Neuron (in vitro differentiated cells): ENCODE results near the gene C6orf141.
"Not testable (repeated sequence)": the region's sequence is repeated elsewhere in the genome, so short reads cannot be mapped to it uniquely, and the experiment has no call there.

ENCODE experiments used
- H2AFZ ChIP-seq: one replicate; pipeline ENCODE4 v1.6.1; 2013; ENCODE audit warnings: low read depth, mild to moderate bottlenecking, inconsistent platforms, low read length, moderate library complexity
- H3K27me3 ChIP-seq: one replicate; pipeline ENCODE4 v1.6.1; 2013; ENCODE audit warnings: low read length; ENCODE audit not compliant: insufficient read depth
- H3K36me3 ChIP-seq: one replicate; pipeline ENCODE4 v1.6.1; 2013; ENCODE audit warnings: low read length; ENCODE audit not compliant: insufficient read depth
- H3K4me1 ChIP-seq: one replicate; pipeline ENCODE4 v1.6.1; 2013; ENCODE audit warnings: low read length; ENCODE audit not compliant: insufficient read depth
- H3K4me3 ChIP-seq: 2 replicates; pipeline ENCODE4 v1.5.1; 2013; ENCODE audit warnings: mild to moderate bottlenecking, low read length, moderate library complexity
- H3K9me3 ChIP-seq: one replicate; pipeline ENCODE4 v1.6.1; 2013; ENCODE audit warnings: low read length

The C6orf141 gene

DNA sequence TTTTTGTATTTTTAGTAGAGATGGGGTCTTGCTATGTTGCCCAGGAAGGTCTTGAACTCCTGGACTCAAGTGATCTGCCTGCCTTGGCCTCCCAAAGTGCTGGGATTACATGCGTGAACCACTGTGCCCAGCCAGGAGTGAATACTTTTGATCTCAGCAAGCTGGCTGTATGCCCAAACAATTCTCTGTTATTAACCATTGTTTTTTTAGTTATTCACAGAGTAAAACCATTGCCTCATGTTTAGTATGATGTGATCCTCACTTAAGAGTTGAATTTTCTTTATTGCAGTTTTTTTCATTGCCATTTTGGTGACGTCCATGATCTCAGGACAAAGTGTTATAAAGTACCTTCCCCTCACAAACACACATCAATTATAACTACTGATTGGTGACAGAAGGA, 14.8 kb downstream of the C6orf141 start:
- no peaks in the 10 kb centered on the region for H3K4me1 ChIP-seq
- H3K27me3 ChIP-seq: no peaks in the 10 kb centered on the region
- no peak overlapping the region for H3K4me3 ChIP-seq
- H3K9me3 ChIP-seq: no peaks in the 10 kb centered on the region
- H3K36me3 ChIP-seq: no peaks in the 10 kb centered on the region
- H2AFZ ChIP-seq: no peak overlapping the region

DNA sequence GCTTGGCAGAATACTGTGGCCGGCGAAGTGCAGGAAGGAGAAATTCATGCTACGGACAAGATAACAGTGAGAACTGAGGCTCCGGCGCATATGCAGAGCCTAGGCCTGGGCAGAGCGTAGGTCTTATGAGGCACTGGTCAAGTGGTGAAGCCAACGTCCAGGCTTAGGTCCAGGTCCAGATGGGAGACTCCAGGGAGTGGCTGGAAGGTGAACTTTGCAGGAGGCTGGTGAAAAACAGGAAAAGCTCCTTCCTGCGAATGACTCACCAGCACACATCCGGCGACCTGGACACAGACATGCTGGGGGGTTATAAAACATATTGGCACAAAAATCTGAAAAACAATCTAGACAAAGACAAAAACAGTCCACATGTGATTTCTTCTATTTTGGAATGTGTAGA, 15.4 kb downstream of the C6orf141 start:
- Histone ChIP-seq H3K4me3 (no peak overlapping the region), H3K9me3 (no peaks in the 10 kb centered on the region), H3K27me3 (no peaks in the 10 kb centered on the region), H3K4me1 (no peaks in the 10 kb centered on the region), H3K36me3 (no peaks in the 10 kb centered on the region), H2AFZ (no peak overlapping the region)

GRCh38 chr6:49570474-49571079, 20.1 kb downstream of the C6orf141 start:
- Histone ChIP-seq H3K4me3 (no peak overlapping the region), H3K9me3 (no peaks in the 10 kb centered on the region), H2AFZ (no peak overlapping the region)

GRCh38 chr6:49576618-49577017, 26.1 kb downstream of the C6orf141 start:
- Histone ChIP-seq H3K36me3 (no peaks in the 10 kb centered on the region), H3K27me3 (no peaks in the 10 kb centered on the region), H2AFZ (no peak overlapping the region), H3K4me1 (no peaks in the 10 kb centered on the region), H3K4me3 (no peak overlapping the region), H3K9me3 (no peaks in the 10 kb centered on the region)

More at GRCh38 chr6:49570474-49571079, 20.1 kb downstream of the C6orf141 start:
- no peaks in the 10 kb centered on the region for H3K27me3 ChIP-seq
- no peaks in the 10 kb centered on the region for H3K4me1 ChIP-seq
- no peaks in the 10 kb centered on the region for H3K36me3 ChIP-seq

- H3K4me3 ChIP-seq: no peak overlapping the region
- H3K36me3 ChIP-seq: no peaks in the 10 kb centered on the region
- H3K4me1 ChIP-seq: no peaks in the 10 kb centered on the region
- H3K9me3 ChIP-seq: no peaks in the 10 kb centered on the region
- no peaks in the 10 kb centered on the region for H3K27me3 ChIP-seq
- H2AFZ ChIP-seq: no peak overlapping the region
Measured at GRCh38 chr6:49579649-49580048, 29.2 kb downstream of the C6orf141 start.

DNA sequence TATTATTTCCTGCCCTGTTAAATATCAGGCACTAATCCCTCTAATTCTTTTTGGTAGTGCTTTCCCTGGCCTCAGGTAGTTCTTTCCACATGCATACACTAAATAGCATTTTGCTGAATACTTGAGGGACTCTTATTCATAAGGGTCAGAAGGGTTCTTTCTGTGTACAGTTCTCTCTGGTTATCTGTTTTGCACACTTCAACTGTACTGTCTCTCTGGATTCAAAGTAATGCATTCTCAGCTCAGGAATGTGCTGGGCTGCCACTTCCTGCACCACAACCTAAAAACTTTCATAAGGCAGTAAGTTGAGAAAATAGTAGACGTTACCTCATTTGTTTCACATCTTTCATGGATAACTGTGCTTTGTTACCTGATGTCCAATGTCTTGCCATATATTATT, 32.1 kb downstream of the C6orf141 start:
- no peaks in the 10 kb centered on the region for H3K9me3 ChIP-seq
- H3K4me3 ChIP-seq: no peak overlapping the region
- H2AFZ ChIP-seq: no peak overlapping the region
- H3K4me1 ChIP-seq: no peaks in the 10 kb centered on the region
- H3K27me3 ChIP-seq: no peaks in the 10 kb centered on the region
- H3K36me3 ChIP-seq: no peaks in the 10 kb centered on the region

DNA sequence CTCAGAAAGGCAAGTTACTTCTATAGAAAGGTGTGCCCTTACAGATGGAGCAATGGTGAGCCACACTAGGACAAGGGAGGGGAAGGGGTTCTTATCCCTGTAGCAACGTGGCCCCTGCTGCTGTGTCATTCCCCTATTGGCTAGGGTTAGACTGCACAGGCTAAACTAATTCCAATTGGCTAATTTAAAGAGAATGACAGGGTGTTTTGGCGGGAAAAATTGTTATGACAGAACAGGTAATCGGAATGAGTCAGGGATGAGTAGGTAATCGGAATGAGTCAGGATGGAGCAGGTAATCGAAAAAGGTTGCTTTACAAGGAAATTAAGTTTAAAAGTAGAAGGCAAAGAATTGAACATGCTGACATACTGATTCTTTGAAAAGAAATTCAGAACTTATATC, 36.8 kb downstream of the C6orf141 start:
- not testable (repeated sequence) for H3K4me1 ChIP-seq

More for the DNA sequence above, 36.8 kb downstream of the C6orf141 start:
- not testable (repeated sequence) for H3K9me3 ChIP-seq, H3K4me3 ChIP-seq, H3K36me3 ChIP-seq, H3K27me3 ChIP-seq, H2AFZ ChIP-seq
